Trophoblast cell (in vitro differentiated cells and primary cell): ENCODE results near the gene ESM1.

Experiments used
- DNase-seq, 2 donors: peaks; one replicate each; pipeline ENCODE4 v3.0.0-alpha.2; 2016
- H2AFZ ChIP-seq: 2 replicates; pipeline ENCODE4 v1.6.1; 2013; ENCODE audit warnings: low read length, moderate library complexity, mild to moderate bottlenecking; ENCODE audit not compliant: insufficient read depth, poor library complexity
- H2AK5ac ChIP-seq: 2 replicates; pipeline ENCODE4 v1.6.1; 2013; ENCODE audit warnings: mild to moderate bottlenecking, low read length
- H2BK120ac ChIP-seq: 2 replicates; pipeline ENCODE4 v1.6.1; 2013; ENCODE audit warnings: low read length, mild to moderate bottlenecking, moderate library complexity; ENCODE audit not compliant: insufficient read depth, poor library complexity
- H2BK12ac ChIP-seq: 2 replicates; pipeline ENCODE4 v1.6.1; 2013; ENCODE audit warnings: mild to moderate bottlenecking, low read length, moderate library complexity
- H2BK5ac ChIP-seq: 2 replicates; pipeline ENCODE4 v1.6.1; 2013; ENCODE audit warnings: low read length, low read depth, moderate library complexity, mild to moderate bottlenecking; ENCODE audit not compliant: poor library complexity
- H3K14ac ChIP-seq: 2 replicates; pipeline ENCODE4 v1.6.1; 2013; ENCODE audit warnings: mild to moderate bottlenecking, low read length
- H3K18ac ChIP-seq: 2 replicates; pipeline ENCODE4 v1.6.1; 2013; ENCODE audit warnings: mild to moderate bottlenecking, low read length
- H3K23ac ChIP-seq: 2 replicates; pipeline ENCODE4 v1.6.1; 2013; ENCODE audit warnings: low read length
- H3K27ac ChIP-seq: 2 replicates; pipeline ENCODE4 v1.5.1; 2013; ENCODE audit warnings: low read depth, mild to moderate bottlenecking, inconsistent platforms, low read length, moderate library complexity
- H3K27me3 ChIP-seq: 2 replicates; pipeline ENCODE4 v1.6.1; 2013; ENCODE audit warnings: inconsistent platforms, mild to moderate bottlenecking, low read length, moderate library complexity; ENCODE audit not compliant: insufficient read depth
- H3K36me3 ChIP-seq, 2 experiments: 1 replicate in 1 of 2; 2 replicates in 1 of 2; pipeline ENCODE4 v1.6.1; 2013; ENCODE audit warnings: low read length in 2 of 2, mild to moderate bottlenecking in 2 of 2, moderate library complexity in 1 of 2; ENCODE audit not compliant: insufficient read depth in 2 of 2, control insufficient read depth in 1 of 2
- H3K4ac ChIP-seq: 2 replicates; pipeline ENCODE4 v1.6.1; 2013; ENCODE audit warnings: low read depth, mild to moderate bottlenecking, low read length, moderate library complexity
- H3K4me1 ChIP-seq, 2 experiments: 1 replicate in 1 of 2; 2 replicates in 1 of 2; pipeline ENCODE4 v1.6.1; 2013; ENCODE audit warnings: low read length in 2 of 2, mild to moderate bottlenecking in 2 of 2, moderate library complexity in 1 of 2; ENCODE audit not compliant: insufficient read depth in 2 of 2, control insufficient read depth in 1 of 2
- H3K4me2 ChIP-seq: 2 replicates; pipeline ENCODE4 v1.6.1; 2013; ENCODE audit warnings: inconsistent platforms, mild to moderate bottlenecking, low read length, moderate library complexity
- H3K4me3 ChIP-seq: 2 replicates; pipeline ENCODE4 v1.5.1; 2013; ENCODE audit warnings: mild to moderate bottlenecking, low read depth, low read length, inconsistent platforms
- H3K79me1 ChIP-seq: one replicate; pipeline ENCODE4 v1.6.1; 2013; ENCODE audit warnings: low read length
- H3K79me2 ChIP-seq: 2 replicates; pipeline ENCODE4 v1.6.1; 2013; ENCODE audit warnings: low read length, mild to moderate bottlenecking; ENCODE audit not compliant: control insufficient read depth, insufficient read depth, poor library complexity
- H3K9ac ChIP-seq: 2 replicates; pipeline ENCODE4 v1.6.1; 2013; ENCODE audit warnings: mild to moderate bottlenecking, low read length
- H3K9me3 ChIP-seq: 2 replicates; pipeline ENCODE4 v1.6.1; 2013; ENCODE audit warnings: low read depth, mild to moderate bottlenecking, control low read depth, inconsistent platforms, low read length; ENCODE audit not compliant: insufficient read depth
- H4K12ac ChIP-seq: 2 replicates; pipeline ENCODE4 v1.6.1; 2013; ENCODE audit warnings: low read depth, mild to moderate bottlenecking, low read length, moderate library complexity
- H4K8ac ChIP-seq: 2 replicates; pipeline ENCODE4 v1.6.1; 2013; ENCODE audit warnings: low read depth, mild to moderate bottlenecking, low read length, moderate library complexity
- H4K91ac ChIP-seq: one replicate; pipeline ENCODE4 v1.6.1; 2013; ENCODE audit warnings: low read depth, mild to moderate bottlenecking, low read length, moderate library complexity
- WGBS: extraction: QIAGEN DNeasy Blood & Tissue Kit; methylation state at CpG from one replicate; pipeline ENCODE4 v1.1.7; 2013; ENCODE audit warnings: missing lambda C conversion rate; ENCODE audit not compliant: insufficient read length, insufficient coverage; ENCODE audit errors: extremely low coverage; 5-methylcytosine and 5-hydroxymethylcytosine counted together

ESM1 gene

DNA sequence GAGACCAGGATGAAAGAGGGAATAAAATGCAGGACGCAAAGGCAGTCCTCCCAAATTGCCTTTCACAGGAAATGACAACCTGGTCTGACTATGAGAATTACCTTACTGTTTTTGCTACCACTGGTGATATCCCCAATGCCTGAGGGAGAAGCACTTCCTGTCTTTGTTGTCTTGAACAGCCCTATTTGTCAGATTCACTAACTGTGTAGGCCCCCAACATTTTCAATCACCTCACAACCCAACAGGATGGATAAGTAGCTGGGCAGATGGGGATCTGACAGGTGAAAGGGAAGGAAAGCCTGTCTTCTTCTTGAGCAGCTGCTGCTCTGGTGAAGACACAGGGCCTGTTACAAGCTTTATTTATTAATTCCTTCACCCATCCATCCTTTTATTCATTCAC lies 9.7 kb downstream of the ESM1 start:
- WGBS = no CpG with 5 or more reads among the region's 1 CpG

DNA sequence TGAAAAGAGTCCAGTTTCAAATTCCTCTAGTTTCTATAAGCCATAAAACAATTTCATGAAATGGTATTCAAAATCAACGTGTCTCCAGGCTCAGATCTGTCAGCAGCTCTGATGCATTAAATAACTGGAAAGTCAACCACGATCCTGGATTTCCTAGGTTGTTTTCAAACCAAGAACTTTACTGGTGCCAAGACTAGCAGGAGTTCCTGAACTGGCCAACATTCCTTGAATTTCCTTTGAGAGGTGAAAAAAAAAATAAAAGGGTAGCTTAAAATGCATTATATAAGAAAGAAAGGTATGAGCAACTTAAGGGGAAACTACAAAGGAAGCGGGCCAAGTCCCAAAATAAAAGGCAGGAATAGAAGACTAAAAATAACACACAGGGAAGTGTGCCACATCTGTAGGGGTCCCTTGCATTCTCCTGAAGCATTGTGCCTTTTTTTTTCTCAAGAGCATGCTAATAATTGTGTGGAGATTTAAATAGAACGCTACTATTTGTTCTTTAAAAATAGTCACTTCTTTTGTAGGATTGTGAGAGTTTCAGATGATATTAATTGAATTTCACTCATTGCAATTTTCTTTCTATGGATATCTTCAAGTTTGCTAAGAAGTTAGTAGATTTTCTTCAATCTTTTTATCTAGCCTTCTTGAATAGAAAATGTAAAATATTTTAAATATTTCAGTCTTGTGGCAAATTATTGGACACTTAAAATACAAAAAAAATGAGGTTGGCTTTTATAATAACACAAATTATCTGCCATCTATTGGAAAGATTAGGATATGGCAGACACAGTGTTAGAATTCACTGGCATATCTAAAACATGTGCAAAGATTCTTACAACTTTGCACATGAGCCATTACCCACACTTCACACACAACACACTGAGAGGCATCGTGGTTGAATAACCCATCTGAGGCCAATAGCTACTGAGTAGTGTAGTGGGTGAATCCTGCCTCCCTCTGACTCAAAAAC lies 15.3 kb downstream of the ESM1 start:
- no peak overlapping the region for H2BK5ac ChIP-seq
- no peak overlapping the region for H3K14ac ChIP-seq
- H3K4me1 ChIP-seq = no peaks in the 10 kb centered on the region
- no peaks in the 10 kb centered on the region for H3K9me3 ChIP-seq
- H2AFZ ChIP-seq = no peak overlapping the region
- H2BK12ac ChIP-seq = no peak overlapping the region
- H3K23ac ChIP-seq = no peak overlapping the region
- no peak overlapping the region for H2AK5ac ChIP-seq
- no peak overlapping the region for H4K12ac ChIP-seq
- no peak overlapping the region for H3K4me2 ChIP-seq
- no peak overlapping the region for H4K91ac ChIP-seq
- no peak overlapping the region for H3K9ac ChIP-seq
- H4K8ac ChIP-seq = no peak overlapping the region
- no peak for DNase-seq
- WGBS = no CpG with 5 or more reads among the region's 5 CpGs
- no peak overlapping the region for H3K4ac ChIP-seq
- H3K27ac ChIP-seq = no peak overlapping the region
- H3K36me3 ChIP-seq = no peaks in the 10 kb centered on the region
- no peak overlapping the region for H3K18ac ChIP-seq
- H2BK120ac ChIP-seq = no peak overlapping the region
- H3K4me3 ChIP-seq = no peak overlapping the region
- no peaks in the 10 kb centered on the region for H3K79me1 ChIP-seq
- no peaks in the 10 kb centered on the region for H3K27me3 ChIP-seq
- H3K79me2 ChIP-seq = no peaks in the 10 kb centered on the region

More for the DNA sequence above, 9.7 kb downstream of the ESM1 start:
- Histone ChIP-seq H4K91ac (no peak overlapping the region), H3K4me1 (peaks cover 0 to 4% of the 10 kb centered on the region in 2 experiments), H3K79me1 (no peaks in the 10 kb centered on the region), H4K8ac (no peak overlapping the region), H3K36me3 (no peaks in the 10 kb centered on the region), H3K4me3 (no peak overlapping the region), H3K18ac (no peak overlapping the region), H4K12ac (no peak overlapping the region), H2BK5ac (no peak overlapping the region), H2AFZ (no peak overlapping the region), H2BK120ac (no peak overlapping the region), H3K79me2 (no peaks in the 10 kb centered on the region), H3K23ac (no peak overlapping the region), H2BK12ac (no peak overlapping the region), H3K27me3 (no peaks in the 10 kb centered on the region), H3K14ac (no peak overlapping the region), H3K27ac (no peak overlapping the region), H3K9me3 (no peaks in the 10 kb centered on the region), H3K9ac (no peak overlapping the region), H3K4ac (no peak overlapping the region), H3K4me2 (no peak overlapping the region), H2AK5ac (no peak overlapping the region)
- DNase-seq = no peak

GRCh38 chr5:54969242-54969641 lies 16.2 kb downstream of the ESM1 start:
- no peak overlapping the region for H2AFZ ChIP-seq
- no peak overlapping the region for H2AK5ac ChIP-seq
- no CpG with 5 or more reads among the region's 4 CpGs for WGBS
- H2BK5ac ChIP-seq = no peak overlapping the region
- no peak overlapping the region for H4K91ac ChIP-seq
- no peaks in the 10 kb centered on the region for H3K4me1 ChIP-seq
- no peak overlapping the region for H4K12ac ChIP-seq
- no peak overlapping the region for H3K4me2 ChIP-seq
- H2BK12ac ChIP-seq = no peak overlapping the region
- H3K9ac ChIP-seq = no peak overlapping the region
- DNase-seq = no peak
- H3K4ac ChIP-seq = no peak overlapping the region
- no peak overlapping the region for H3K14ac ChIP-seq
- H3K27ac ChIP-seq = no peak overlapping the region
- H3K9me3 ChIP-seq = no peaks in the 10 kb centered on the region
- no peak overlapping the region for H3K4me3 ChIP-seq
- H4K8ac ChIP-seq = no peak overlapping the region
- no peak overlapping the region for H3K18ac ChIP-seq
- H3K23ac ChIP-seq = no peak overlapping the region
- no peaks in the 10 kb centered on the region for H3K27me3 ChIP-seq
- H3K79me1 ChIP-seq = no peaks in the 10 kb centered on the region
- no peak overlapping the region for H2BK120ac ChIP-seq
- no peaks in the 10 kb centered on the region for H3K79me2 ChIP-seq
- no peaks in the 10 kb centered on the region for H3K36me3 ChIP-seq

DNA sequence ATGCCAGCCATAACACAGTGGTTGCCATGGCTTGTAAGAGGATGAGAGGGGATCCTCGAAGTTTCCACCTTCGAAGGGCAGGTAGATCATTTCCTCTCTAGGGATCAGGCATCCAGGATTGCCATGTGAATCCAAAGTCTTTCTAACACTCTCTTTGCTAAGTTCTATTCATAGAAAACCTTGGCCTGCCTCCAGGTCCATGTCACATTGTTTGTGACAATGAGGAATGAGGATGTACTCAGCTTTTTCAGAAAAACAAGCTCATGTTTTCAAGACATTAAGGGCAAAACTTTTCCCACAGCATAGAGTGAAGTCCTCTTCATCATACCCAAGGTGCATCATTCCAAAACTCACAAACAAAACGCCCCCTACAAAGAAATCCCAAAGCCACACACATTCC lies 19.6 kb downstream of the ESM1 start:
- no peaks in the 10 kb centered on the region for H3K79me1 ChIP-seq
- H3K4me2 ChIP-seq = no peak overlapping the region
- no peaks in the 10 kb centered on the region for H3K36me3 ChIP-seq
- no peaks in the 10 kb centered on the region for H3K4me1 ChIP-seq
- H4K8ac ChIP-seq = no peak overlapping the region
- no peak overlapping the region for H3K27ac ChIP-seq
- no peak overlapping the region for H4K91ac ChIP-seq
- no peak overlapping the region for H2AK5ac ChIP-seq
- no peak overlapping the region for H4K12ac ChIP-seq
- no peak overlapping the region for H3K23ac ChIP-seq
- no peak overlapping the region for H3K18ac ChIP-seq
- no peak overlapping the region for H2BK12ac ChIP-seq
- no peaks in the 10 kb centered on the region for H3K79me2 ChIP-seq
- H2BK5ac ChIP-seq = no peak overlapping the region
- no peaks in the 10 kb centered on the region for H3K9me3 ChIP-seq
- H3K4ac ChIP-seq = no peak overlapping the region
- H3K14ac ChIP-seq = no peak overlapping the region
- H2BK120ac ChIP-seq = no peak overlapping the region
- WGBS = 100% methylated on average over 1 of the region's 3 CpGs
- no peak overlapping the region for H3K9ac ChIP-seq
- no peak overlapping the region for H2AFZ ChIP-seq
- no peaks in the 10 kb centered on the region for H3K27me3 ChIP-seq
- no peak overlapping the region for H3K4me3 ChIP-seq
- DNase-seq = no peak
